Measurements from ENCODE around the gene HGS. TPM values are rescaled to one million over a fixed set of nuclear protein-coding genes. Genes with fewer than 3 reads are reported as not detected.

The HGS gene
- total and polyA plus RNA-seq, 7 donors, result 38.6 to 158 (median 63.3) TPM

- WGBS, 3 donors, result 76 to 84% (median 83%) methylated on average over 4 of the region's 4 CpGs
- peaks cover 31% of the 10 kb centered on the region for H3K4me1 ChIP-seq
- peaks cover 0 to 5% of the 10 kb centered on the region in 2 donors for H3K36me3 ChIP-seq (ENCODE audit: insufficient read depth in 1 of 2, low read depth in 1 of 2)
- DNase-seq (no peak), ATAC-seq (no peak)
- intact Hi-C loops (cut with DNase I), result loop anchor here in 1 of 2 donors (5.0 kb wide), 1 partner anchor 44 kb away; the partner anchor contains the start of genes ARL16 and HGS
- H3K27ac ChIP-seq, result no peak overlapping the region
- no peaks in the 10 kb centered on the region for H3K9me3 ChIP-seq
- H3K27me3 ChIP-seq (ENCODE audit: insufficient read depth in 3 of 3, low read length in 2 of 3), result no peaks in the 10 kb centered on the region
- no peak overlapping the region for H3K4me3 ChIP-seq
- no peak for TF ChIP-seq CTCF (IDR thresholded peaks at IDR 0.05)
These were observed 45.1 kb upstream of the HGS start for GRCh38 chr17:81638683-81639082.

- Histone ChIP-seq H3K4me3 (no peak overlapping the region), H3K4me1 (peaks cover 18% of the 10 kb centered on the region), H3K27ac (no peak overlapping the region), H3K27me3 (ENCODE audit: insufficient read depth in 3 of 3, low read length in 2 of 3) (no peaks in the 10 kb centered on the region), H3K36me3 (ENCODE audit: insufficient read depth in 1 of 2, low read depth in 1 of 2) (peaks cover 0 to 5% of the 10 kb centered on the region in 2 donors), H3K9me3 (no peaks in the 10 kb centered on the region)
- WGBS, 3 donors, result 89 to 94% (median 91%) methylated on average over 9 of the region's 9 CpGs
- no peak for TF ChIP-seq CTCF (IDR thresholded peaks at IDR 0.05)
- ATAC-seq (no peak), DNase-seq (no peak)
- intact Hi-C loops (cut with DNase I), result no loop called here
These were observed 43.8 kb upstream of the HGS start for GRCh38 chr17:81640011-81640410.

GRCh38 chr17:81641825-81642489 lies 41.9 kb upstream of the HGS start:
- Histone ChIP-seq H3K36me3 (ENCODE audit: insufficient read depth in 1 of 2, low read depth in 1 of 2) (no peaks in the 10 kb centered on the region), H3K27me3 (ENCODE audit: insufficient read depth in 3 of 3, low read length in 2 of 3) (peaks cover 0 to under 1% (median under 1%) of the 10 kb centered on the region in 3 donors), H3K9me3 (no peaks in the 10 kb centered on the region), H3K27ac (no peak overlapping the region), H3K4me3 (no peak overlapping the region), H3K4me1 (peaks cover 7% of the 10 kb centered on the region)
- WGBS, 3 donors, result 91 to 93% (median 91%) methylated on average over 14 to 17 of the region's 17 CpGs
- no peak for ATAC-seq
- intact Hi-C loops (cut with DNase I), result no loop called here
- no peak for DNase-seq
- no peak for TF ChIP-seq CTCF (IDR thresholded peaks at IDR 0.05)

- Histone ChIP-seq H3K27me3 (ENCODE audit: insufficient read depth in 3 of 3, low read length in 2 of 3) (peaks cover 0 to 26% (median 14%) of the 10 kb centered on the region in 3 donors), H3K9me3 (no peaks in the 10 kb centered on the region), H3K4me3 (no peak overlapping the region), H3K4me1 (no peaks in the 10 kb centered on the region), H3K27ac (no peak overlapping the region), H3K36me3 (ENCODE audit: insufficient read depth in 1 of 2, low read depth in 1 of 2) (no peaks in the 10 kb centered on the region)
- TF ChIP-seq CTCF (IDR thresholded peaks at IDR 0.05), result no peak
- no peak for ATAC-seq
- 87 to 91% (median 89%) methylated on average over 15 of the region's 15 CpGs for WGBS, 3 donors
- no peak for DNase-seq
- intact Hi-C loops (cut with DNase I), result no loop called here
These were observed 39.3 kb upstream of the HGS start for GRCh38 chr17:81644496-81644895.

Data from psoas muscle (tissue), 8 donors.